Astrocyte (in vitro differentiated cells and primary cell): Measurements from ENCODE around the gene ITGA2B.

Source experiments
- CTCF ChIP-seq: IDR thresholded peaks from 2 replicates; pipeline ENCODE4 v1.5.1; 2011; ENCODE audit warnings: low read depth, mild to moderate bottlenecking, inconsistent platforms, low read length, moderate library complexity; ENCODE audit not compliant: insufficient read depth
- EZH2 ChIP-seq: IDR thresholded peaks from 2 replicates; pipeline ENCODE4 v1.6.1; 2012; ENCODE audit warnings: mild to moderate bottlenecking, low read length, inconsistent platforms; ENCODE audit not compliant: insufficient read depth

GRCh38 chr17:44417553-44417952 lies 28.1 kb upstream of the ITGA2B start:
- TF ChIP-seq CTCF: no peak
- TF ChIP-seq EZH2: no peak
